Lower leg skin (tissue), 3 donors: ENCODE results near the gene POLR3G.

Experiments
- CTCF ChIP-seq, 3 donors: fragments of 450-650 bp; IDR thresholded peaks; one replicate each; pipeline ENCODE4 v1.5.1; 2016; ENCODE audit warnings: antibody characterized with exemption in 3 of 3, mild to moderate bottlenecking in 3 of 3, moderate library complexity in 2 of 3
- POLR2A ChIP-seq, 2 donors: fragments of 450-650 bp; IDR thresholded peaks; one replicate each; pipeline ENCODE4 v1.6.1; 2016 to 2017; ENCODE audit warnings: antibody characterized with exemption in 2 of 2, mild to moderate bottlenecking in 1 of 2, moderate library complexity in 1 of 2

GRCh38 chr5:90548069-90548593 is 73.5 kb downstream of the POLR3G start:
- TF ChIP-seq CTCF (IDR thresholded peaks at IDR 0.05) (no peak), POLR2A (IDR thresholded peaks at IDR 0.05) (no peak)
